ENCODE measurements around the gene SNAPC5.
"Not testable (repeated sequence)": the region's sequence is repeated elsewhere in the genome, so short reads cannot be mapped to it uniquely, and the experiment has no call there.

Gene SNAPC5

GRCh38 chr15:66494262-66494661, 3.3 kb downstream of the SNAPC5 start:
- in situ Hi-C loops (cut with HindIII; ENCODE audit: low sequenced_read_pairs) = loop anchor here (10.0 kb wide), 2 partner anchors 99 to 179 kb away; no protein-coding TSS in a partner anchor

GRCh38 chr15:66491846-66492245, 5.7 kb downstream of the SNAPC5 start:
- in situ Hi-C loops (cut with HindIII; ENCODE audit: low sequenced_read_pairs) = loop anchor here (10.0 kb wide), 2 partner anchors 97 to 177 kb away; no protein-coding TSS in a partner anchor

- in situ Hi-C loops (cut with HindIII; ENCODE audit: low sequenced_read_pairs) = no loop called here
These were observed 8.3 kb downstream of the SNAPC5 start for GRCh38 chr15:66489179-66489791.

- in situ Hi-C loops (cut with HindIII; ENCODE audit: low sequenced_read_pairs) = no loop called here
These were observed 9.0 kb downstream of the SNAPC5 start for GRCh38 chr15:66488525-66488924.

- in situ Hi-C loops (cut with HindIII; ENCODE audit: low sequenced_read_pairs) = no loop called here
These were observed 10.7 kb downstream of the SNAPC5 start for GRCh38 chr15:66486887-66487286.

GRCh38 chr15:66484539-66485112, 12.9 kb downstream of the SNAPC5 start:
- in situ Hi-C loops (cut with HindIII; ENCODE audit: low sequenced_read_pairs) = no loop called here

GRCh38 chr15:66483131-66483566, 14.4 kb downstream of the SNAPC5 start:
- in situ Hi-C loops (cut with HindIII; ENCODE audit: low sequenced_read_pairs) = no loop called here

GRCh38 chr15:66482539-66482938, 15.0 kb downstream of the SNAPC5 start:
- in situ Hi-C loops (cut with HindIII; ENCODE audit: low sequenced_read_pairs) = no loop called here

GRCh38 chr15:66481107-66481856, 16.3 kb downstream of the SNAPC5 start:
- in situ Hi-C loops (cut with HindIII; ENCODE audit: low sequenced_read_pairs) = no loop called here

GRCh38 chr15:66480267-66480666, 17.3 kb downstream of the SNAPC5 start:
- in situ Hi-C loops (cut with HindIII; ENCODE audit: low sequenced_read_pairs) = no loop called here

- in situ Hi-C loops (cut with HindIII; ENCODE audit: low sequenced_read_pairs) = no loop called here
These were observed 20.6 kb downstream of the SNAPC5 start for GRCh38 chr15:66477011-66477410.

GRCh38 chr15:66476535-66476934, 21.0 kb downstream of the SNAPC5 start:
- in situ Hi-C loops (cut with HindIII; ENCODE audit: low sequenced_read_pairs) = no loop called here

GRCh38 chr15:66474963-66475362, 22.6 kb downstream of the SNAPC5 start:
- in situ Hi-C loops (cut with HindIII; ENCODE audit: low sequenced_read_pairs) = no loop called here

GRCh38 chr15:66474135-66474534, 23.4 kb downstream of the SNAPC5 start:
- in situ Hi-C loops (cut with HindIII; ENCODE audit: low sequenced_read_pairs) = no loop called here

- in situ Hi-C loops (cut with HindIII; ENCODE audit: low sequenced_read_pairs) = no loop called here
These were observed 25.2 kb downstream of the SNAPC5 start for GRCh38 chr15:66472176-66472999.

GRCh38 chr15:66470825-66471224, 26.7 kb downstream of the SNAPC5 start:
- in situ Hi-C loops (cut with HindIII; ENCODE audit: low sequenced_read_pairs) = not testable (repeated sequence)

- in situ Hi-C loops (cut with HindIII; ENCODE audit: low sequenced_read_pairs) = not testable (repeated sequence)
These were observed 30.2 kb downstream of the SNAPC5 start for GRCh38 chr15:66467162-66468040.

GRCh38 chr15:66465294-66465693, 32.3 kb downstream of the SNAPC5 start:
- in situ Hi-C loops (cut with HindIII; ENCODE audit: low sequenced_read_pairs) = not testable (repeated sequence)

GRCh38 chr15:66462627-66463026, 34.9 kb downstream of the SNAPC5 start:
- in situ Hi-C loops (cut with HindIII; ENCODE audit: low sequenced_read_pairs) = no loop called here

GRCh38 chr15:66461917-66462316, 35.6 kb downstream of the SNAPC5 start:
- in situ Hi-C loops (cut with HindIII; ENCODE audit: low sequenced_read_pairs) = no loop called here

Data from endothelial cell of hepatic sinusoid (primary cell).